Measurements from ENCODE around the gene CPD. TPM values are rescaled to one million over a fixed set of nuclear protein-coding genes. Genes with fewer than 3 reads are reported as not detected.
A peak's percentile ranks its signal among the peaks of the same experiment; 100 is the strongest.

CPD gene
- total and polyA plus RNA-seq, 2 of the 13 experiments (the other 11 are each of a cell fraction or from before 2014, with no cell fraction given) = 46.1 to 72.3 TPM

- TF ChIP-seq GZF1 (CRISPR knock-in tag; IDR thresholded peaks at IDR 0.05) (no peak), ZNF790 (CRISPR knock-in tag; IDR thresholded peaks at IDR 0.05; ENCODE audit: borderline replicate concordance) (peak; percentile 85; the same call in 1 of the 2 replicates), FOXM1 (CRISPR knock-in tag; IDR thresholded peaks at IDR 0.05) (no peak), ZNF18 (CRISPR knock-in tag; IDR thresholded peaks at IDR 0.05; ENCODE audit: insufficient replicate concordance) (peak; percentile 58), HNRNPL (IDR thresholded peaks at IDR 0.05; ENCODE audit: low read depth, low read length) (no peak), EED (CRISPR knock-in tag; IDR thresholded peaks at IDR 0.05) (no peak), ZNF251 (CRISPR knock-in tag; IDR thresholded peaks at IDR 0.05) (no peak), HNRNPLL (IDR thresholded peaks at IDR 0.05; ENCODE audit: low read depth, low read length, poor library complexity, severe bottlenecking) (no peak), CBX1 (IDR thresholded peaks at IDR 0.05; ENCODE audit: low read depth) (no peak), PITX1 (CRISPR knock-in tag; IDR thresholded peaks at IDR 0.05) (peak; percentile 27; the same call in 1 of the 2 replicates), SMAD1 (CRISPR knock-in tag; IDR thresholded peaks at IDR 0.05; ENCODE audit: borderline replicate concordance, low read depth) (0 out of 2 replicates have a peak, but pooled peaks have one; percentile 47), ZNF547 (CRISPR knock-in tag; IDR thresholded peaks at IDR 0.05) (peak; percentile 58; the same call in 1 of the 2 replicates), TCF7L2 (IDR thresholded peaks at IDR 0.05; ENCODE audit: low read depth, low read length) (no peak), RORA (CRISPR knock-in tag; IDR thresholded peaks at IDR 0.05) (no peak), MAX (IDR thresholded peaks at IDR 0.05) (peak; percentile 93), BRF2 (CRISPR knock-in tag; IDR thresholded peaks at IDR 0.05) (peak; percentile 19; the same call in 1 of the 2 replicates), ZNF224 (CRISPR knock-in tag; IDR thresholded peaks at IDR 0.05) (0 out of 2 replicates have a peak, but pooled peaks have one; percentile 26), ZNF709 (CRISPR knock-in tag; IDR thresholded peaks at IDR 0.05) (peak; percentile 94), ZNF234 (CRISPR knock-in tag; conservative IDR thresholded peaks at IDR 0.05) (no peak)
- TF ChIP-seq, protein P1, sequence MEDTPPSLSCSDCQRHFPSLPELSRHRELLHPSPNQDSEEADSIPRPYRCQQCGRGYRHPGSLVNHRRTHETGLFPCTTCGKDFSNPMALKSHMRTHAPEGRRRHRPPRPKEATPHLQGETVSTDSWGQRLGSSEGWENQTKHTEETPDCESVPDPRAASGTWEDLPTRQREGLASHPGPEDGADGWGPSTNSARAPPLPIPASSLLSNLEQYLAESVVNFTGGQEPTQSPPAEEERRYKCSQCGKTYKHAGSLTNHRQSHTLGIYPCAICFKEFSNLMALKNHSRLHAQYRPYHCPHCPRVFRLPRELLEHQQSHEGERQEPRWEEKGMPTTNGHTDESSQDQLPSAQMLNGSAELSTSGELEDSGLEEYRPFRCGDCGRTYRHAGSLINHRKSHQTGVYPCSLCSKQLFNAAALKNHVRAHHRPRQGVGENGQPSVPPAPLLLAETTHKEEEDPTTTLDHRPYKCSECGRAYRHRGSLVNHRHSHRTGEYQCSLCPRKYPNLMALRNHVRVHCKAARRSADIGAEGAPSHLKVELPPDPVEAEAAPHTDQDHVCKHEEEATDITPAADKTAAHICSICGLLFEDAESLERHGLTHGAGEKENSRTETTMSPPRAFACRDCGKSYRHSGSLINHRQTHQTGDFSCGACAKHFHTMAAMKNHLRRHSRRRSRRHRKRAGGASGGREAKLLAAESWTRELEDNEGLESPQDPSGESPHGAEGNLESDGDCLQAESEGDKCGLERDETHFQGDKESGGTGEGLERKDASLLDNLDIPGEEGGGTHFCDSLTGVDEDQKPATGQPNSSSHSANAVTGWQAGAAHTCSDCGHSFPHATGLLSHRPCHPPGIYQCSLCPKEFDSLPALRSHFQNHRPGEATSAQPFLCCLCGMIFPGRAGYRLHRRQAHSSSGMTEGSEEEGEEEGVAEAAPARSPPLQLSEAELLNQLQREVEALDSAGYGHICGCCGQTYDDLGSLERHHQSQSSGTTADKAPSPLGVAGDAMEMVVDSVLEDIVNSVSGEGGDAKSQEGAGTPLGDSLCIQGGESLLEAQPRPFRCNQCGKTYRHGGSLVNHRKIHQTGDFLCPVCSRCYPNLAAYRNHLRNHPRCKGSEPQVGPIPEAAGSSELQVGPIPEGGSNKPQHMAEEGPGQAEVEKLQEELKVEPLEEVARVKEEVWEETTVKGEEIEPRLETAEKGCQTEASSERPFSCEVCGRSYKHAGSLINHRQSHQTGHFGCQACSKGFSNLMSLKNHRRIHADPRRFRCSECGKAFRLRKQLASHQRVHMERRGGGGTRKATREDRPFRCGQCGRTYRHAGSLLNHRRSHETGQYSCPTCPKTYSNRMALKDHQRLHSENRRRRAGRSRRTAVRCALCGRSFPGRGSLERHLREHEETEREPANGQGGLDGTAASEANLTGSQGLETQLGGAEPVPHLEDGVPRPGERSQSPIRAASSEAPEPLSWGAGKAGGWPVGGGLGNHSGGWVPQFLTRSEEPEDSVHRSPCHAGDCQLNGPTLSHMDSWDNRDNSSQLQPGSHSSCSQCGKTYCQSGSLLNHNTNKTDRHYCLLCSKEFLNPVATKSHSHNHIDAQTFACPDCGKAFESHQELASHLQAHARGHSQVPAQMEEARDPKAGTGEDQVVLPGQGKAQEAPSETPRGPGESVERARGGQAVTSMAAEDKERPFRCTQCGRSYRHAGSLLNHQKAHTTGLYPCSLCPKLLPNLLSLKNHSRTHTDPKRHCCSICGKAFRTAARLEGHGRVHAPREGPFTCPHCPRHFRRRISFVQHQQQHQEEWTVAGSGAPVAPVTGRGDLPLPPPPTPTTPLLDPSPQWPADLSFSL (CRISPR knock-in tag; IDR thresholded peaks at IDR 0.05) = no peak
These were observed 394 bp upstream of the CPD start (continued) for GRCh38 chr17:30378241-30378824.
